GM10248 (cell line): ENCODE data around the gene ELK4.

Experiments
- CTCF ChIA-PET: fragments of 300-600 bp; sonication (Branson Sonifier 250); formaldehyde crosslinking; extraction: SDS; loops from one replicate; lab custom pipeline; 2021; ENCODE audit warnings: antibody characterized with exemption; lab: Yijun Ruan, JAX
- POLR2A ChIA-PET: fragments of 350-650 bp; sonication (Branson Sonifier 250); formaldehyde crosslinking; extraction: SDS; loops from one replicate; lab custom pipeline; 2020; ENCODE audit warnings: antibody characterized with exemption; lab: Yijun Ruan, JAX
- DNase-seq: peaks from one replicate; pipeline ENCODE4 v3.0.0; 2012; ENCODE audit errors: extremely low spot score
- TF ChIP-seq, protein P1 (sequence below): IDR thresholded peaks from 2 replicates; pipeline ENCODE4 v1.5.1; 2012; ENCODE audit warnings: mild to moderate bottlenecking, low read depth; ENCODE audit errors: extremely low read depth, missing control alignments, control extremely low read depth

The ELK4 gene

DNA sequence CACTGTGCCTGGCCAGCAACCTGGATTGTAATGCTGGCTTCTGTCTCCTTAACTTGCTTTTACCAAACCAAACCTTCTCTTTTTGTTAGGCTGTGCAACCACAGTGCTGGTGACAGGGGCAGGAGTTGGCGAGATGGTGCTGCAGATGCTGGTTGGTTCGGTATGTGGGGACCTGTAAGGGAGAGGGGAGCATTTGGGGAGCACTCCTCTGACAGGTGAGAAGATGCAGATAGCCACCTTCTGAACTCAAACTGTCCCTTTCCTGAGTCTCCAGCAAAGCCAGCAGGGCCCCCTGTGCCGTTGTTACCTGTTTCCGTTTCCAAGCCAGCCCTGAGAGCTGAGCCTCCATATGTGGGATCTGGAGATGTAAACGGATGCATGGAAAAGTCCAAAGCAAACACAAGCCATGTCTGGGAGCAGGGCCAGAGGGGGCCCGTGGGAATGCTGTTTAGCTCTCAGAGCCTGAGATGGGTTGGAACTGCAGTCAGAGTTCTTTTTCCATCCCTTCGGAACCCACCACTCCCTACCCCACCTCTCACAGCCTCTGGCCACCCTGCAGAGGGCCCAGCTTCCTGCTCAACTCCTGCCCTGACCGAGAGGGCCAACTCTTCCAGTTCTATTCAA lies 34.0 kb downstream of the ELK4 start:
- no peak for DNase-seq
- ChIA-PET CTCF (interaction anchor here (1.0 to 15.9 kb wide), 3 partner anchors 35 to 114 kb away, joined by 4 to 509 read pairs (median 10); partner anchors contain the start of gene ELK4), POLR2A (no interaction called here)
- TF ChIP-seq, protein P1, sequence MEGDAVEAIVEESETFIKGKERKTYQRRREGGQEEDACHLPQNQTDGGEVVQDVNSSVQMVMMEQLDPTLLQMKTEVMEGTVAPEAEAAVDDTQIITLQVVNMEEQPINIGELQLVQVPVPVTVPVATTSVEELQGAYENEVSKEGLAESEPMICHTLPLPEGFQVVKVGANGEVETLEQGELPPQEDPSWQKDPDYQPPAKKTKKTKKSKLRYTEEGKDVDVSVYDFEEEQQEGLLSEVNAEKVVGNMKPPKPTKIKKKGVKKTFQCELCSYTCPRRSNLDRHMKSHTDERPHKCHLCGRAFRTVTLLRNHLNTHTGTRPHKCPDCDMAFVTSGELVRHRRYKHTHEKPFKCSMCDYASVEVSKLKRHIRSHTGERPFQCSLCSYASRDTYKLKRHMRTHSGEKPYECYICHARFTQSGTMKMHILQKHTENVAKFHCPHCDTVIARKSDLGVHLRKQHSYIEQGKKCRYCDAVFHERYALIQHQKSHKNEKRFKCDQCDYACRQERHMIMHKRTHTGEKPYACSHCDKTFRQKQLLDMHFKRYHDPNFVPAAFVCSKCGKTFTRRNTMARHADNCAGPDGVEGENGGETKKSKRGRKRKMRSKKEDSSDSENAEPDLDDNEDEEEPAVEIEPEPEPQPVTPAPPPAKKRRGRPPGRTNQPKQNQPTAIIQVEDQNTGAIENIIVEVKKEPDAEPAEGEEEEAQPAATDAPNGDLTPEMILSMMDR, result no peak

DNA sequence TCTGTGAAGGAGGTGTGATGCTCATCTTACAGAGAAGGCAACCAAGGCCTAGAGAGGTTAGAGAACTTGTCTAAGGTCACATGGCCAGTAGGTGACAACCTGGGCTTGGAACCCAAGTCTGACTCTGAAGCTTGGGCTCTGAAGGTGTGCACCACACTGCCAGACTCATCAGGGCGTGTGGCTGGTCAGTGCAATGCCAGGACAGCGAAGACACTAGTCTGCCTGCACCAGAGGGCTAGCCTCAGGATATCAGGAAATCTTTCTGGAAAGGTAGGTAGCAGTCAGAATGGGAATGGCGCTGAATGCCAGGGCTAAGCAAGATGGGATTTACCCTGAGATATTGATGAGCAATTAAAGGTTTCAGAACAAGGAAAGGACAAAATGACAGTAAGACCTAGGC lies 34.9 kb downstream of the ELK4 start:
- TF ChIP-seq, protein P1, result no peak
- no peak for DNase-seq

DNA sequence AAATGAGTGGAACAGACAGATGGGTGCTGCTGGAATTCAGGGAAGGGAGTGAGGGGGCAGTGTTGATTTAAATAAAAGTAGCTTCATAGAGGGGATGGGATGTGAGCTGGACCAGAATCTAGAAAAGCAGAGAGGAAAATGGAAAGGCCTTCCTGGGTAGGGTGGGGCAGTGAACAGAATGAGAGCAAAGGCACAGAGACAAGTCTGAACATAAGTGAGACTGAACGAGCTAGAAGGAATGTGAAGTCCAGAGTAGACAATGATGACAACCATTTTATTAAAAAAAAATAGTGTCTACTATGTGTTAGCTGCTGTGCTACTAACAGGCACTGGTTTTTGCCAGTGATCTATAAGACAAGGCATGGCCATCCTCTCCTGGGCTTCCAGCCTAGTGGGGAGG lies 36.0 kb downstream of the ELK4 start:
- POLR2A ChIA-PET, result interaction anchor here (0.8 kb wide), 1 partner anchor 36 kb away, joined by 4 read pairs; the partner anchor contains the start of gene ELK4
- CTCF ChIA-PET, result interaction anchor here (1.1 to 15.9 kb wide), 5 partner anchors 9 to 116 kb away, joined by 4 to 509 read pairs (median 112); partner anchors contain the start of gene ELK4
- TF ChIP-seq, protein P1, result no peak
- no peak for DNase-seq

More for the DNA sequence above, 34.9 kb downstream of the ELK4 start:
- ChIA-PET POLR2A (no interaction called here), CTCF (interaction anchor here (0.6 to 15.9 kb wide), 8 partner anchors 8 to 115 kb away, joined by 4 to 509 read pairs (median 8); partner anchors contain the start of gene ELK4)

DNA sequence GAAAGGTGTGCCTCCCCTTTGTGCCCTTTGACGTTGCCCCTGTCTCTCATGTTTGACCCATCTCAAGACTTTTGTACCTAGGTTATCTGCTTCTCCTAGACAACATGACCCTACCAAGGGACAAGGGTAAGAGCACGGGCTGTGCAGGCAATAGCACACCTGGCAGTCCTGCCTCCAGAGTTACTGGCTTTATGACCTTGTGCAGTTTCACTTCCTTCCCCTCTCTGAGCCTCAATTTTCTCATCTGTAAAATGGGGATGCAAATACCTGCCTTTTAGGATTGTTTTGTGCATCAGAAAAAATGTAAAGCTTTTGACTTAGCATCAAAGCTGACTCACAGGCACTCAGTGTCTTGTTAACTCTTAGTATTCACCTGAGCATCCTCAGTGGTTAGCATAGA lies 36.4 kb downstream of the ELK4 start:
- DNase-seq, result no peak
- TF ChIP-seq, protein P1, result no peak
- CTCF ChIA-PET, result interaction anchor here (0.7 to 15.9 kb wide), 6 partner anchors 10 to 382 kb away, joined by 3 to 509 read pairs (median 59); partner anchors contain the start of gene ELK4
- POLR2A ChIA-PET, result interaction anchor here (0.5 to 0.8 kb wide), 2 partner anchors 37 to 444 kb away, joined by 4 read pairs; partner anchors contain the start of gene ELK4

DNA sequence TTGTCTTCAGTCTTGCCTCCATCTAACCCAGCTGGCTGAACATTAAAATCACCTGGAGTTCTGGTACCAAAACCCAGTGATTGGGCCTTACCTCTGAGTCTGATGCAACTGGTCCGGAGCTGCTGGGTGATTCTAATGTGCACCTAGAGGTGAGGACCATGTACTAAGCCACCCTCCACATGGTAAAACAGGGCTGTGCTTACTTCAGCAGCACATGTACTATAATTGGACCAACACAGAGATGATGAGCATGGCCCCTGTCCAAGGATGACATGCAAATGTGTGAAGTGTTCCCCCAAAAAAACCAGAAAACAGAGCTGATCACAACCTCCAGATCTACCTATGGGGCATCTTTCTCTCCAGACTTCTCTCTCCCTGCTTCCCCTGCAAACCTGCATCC lies 37.0 kb downstream of the ELK4 start:
- no peak for DNase-seq
- TF ChIP-seq, protein P1, result no peak
- CTCF ChIA-PET, result interaction anchor here (0.7 to 15.9 kb wide), 7 partner anchors 10 to 383 kb away, joined by 3 to 509 read pairs (median 6); partner anchors contain the start of gene ELK4
- POLR2A ChIA-PET, result interaction anchor here (0.5 kb wide), 2 partner anchors 58 to 444 kb away, joined by 3 to 4 read pairs; no protein-coding TSS in a partner anchor

DNA sequence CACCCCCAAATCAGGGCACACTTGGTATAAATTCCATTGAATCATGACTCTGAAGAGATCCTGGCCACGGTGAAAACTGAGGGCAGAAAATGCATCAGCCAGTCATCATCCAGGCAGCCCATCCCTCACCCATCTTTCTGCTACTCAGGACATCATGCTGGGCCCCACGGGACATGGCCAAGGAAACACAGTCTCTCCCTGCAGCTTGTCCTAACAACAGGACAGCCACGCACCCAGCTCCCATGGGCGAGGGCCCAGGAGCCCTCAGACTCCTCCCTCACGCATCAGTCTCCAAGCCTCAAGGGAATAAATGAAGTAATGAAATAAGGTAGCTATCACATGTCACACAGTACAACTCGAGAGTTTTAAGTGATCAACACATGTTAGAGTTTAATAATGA lies 37.8 kb downstream of the ELK4 start:
- ChIA-PET POLR2A (interaction anchor here (0.5 to 1.7 kb wide), 2 partner anchors 38 to 171 kb away, joined by 5 to 7 read pairs; no protein-coding TSS in a partner anchor), CTCF (interaction anchor here (0.8 to 15.9 kb wide), 9 partner anchors 13 to 117 kb away, joined by 3 to 509 read pairs (median 38); partner anchors contain the start of gene ELK4)
- TF ChIP-seq, protein P1, result no peak
- DNase-seq, result peak; percentile 3
